PC-9 (cell line): Measurements from ENCODE around the gene TRAPPC11.

Experiments
- EZH2 ChIP-seq: fragments of 200-600 bp; sonication (generic); IDR thresholded peaks from 2 replicates; pipeline ENCODE4 v1.8.0; 2017; ENCODE audit warnings: antibody characterized with exemption, low read depth
- TF ChIP-seq, protein P1 (sequence below): fragments of 200-600 bp; sonication (generic); conservative IDR thresholded peaks from 2 replicates; pipeline ENCODE4 v1.6.1; 2017; ENCODE audit warnings: mixed run types, antibody characterized with exemption, mild to moderate bottlenecking, moderate library complexity

DNA sequence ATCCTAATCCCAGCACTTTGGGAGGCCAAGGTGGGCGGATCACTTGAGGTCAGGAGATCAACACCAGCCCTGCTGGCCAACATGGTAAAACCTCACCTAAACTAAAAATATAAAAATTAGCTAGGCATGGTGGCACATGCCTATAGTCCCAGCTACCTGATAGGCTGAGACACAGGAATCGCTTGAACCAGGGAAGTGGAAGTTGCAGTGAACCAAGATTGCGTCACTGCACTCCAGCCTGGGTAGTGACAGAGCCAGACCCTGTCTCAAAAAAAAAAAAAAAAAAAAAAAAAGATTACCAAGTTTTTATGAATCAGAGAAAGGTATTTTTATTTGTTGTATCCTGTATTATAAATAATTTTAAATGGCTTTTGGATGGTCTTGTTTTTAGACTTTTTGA is 15.1 kb downstream of the TRAPPC11 start:
- no peak for TF ChIP-seq EZH2
- TF ChIP-seq, protein P1, sequence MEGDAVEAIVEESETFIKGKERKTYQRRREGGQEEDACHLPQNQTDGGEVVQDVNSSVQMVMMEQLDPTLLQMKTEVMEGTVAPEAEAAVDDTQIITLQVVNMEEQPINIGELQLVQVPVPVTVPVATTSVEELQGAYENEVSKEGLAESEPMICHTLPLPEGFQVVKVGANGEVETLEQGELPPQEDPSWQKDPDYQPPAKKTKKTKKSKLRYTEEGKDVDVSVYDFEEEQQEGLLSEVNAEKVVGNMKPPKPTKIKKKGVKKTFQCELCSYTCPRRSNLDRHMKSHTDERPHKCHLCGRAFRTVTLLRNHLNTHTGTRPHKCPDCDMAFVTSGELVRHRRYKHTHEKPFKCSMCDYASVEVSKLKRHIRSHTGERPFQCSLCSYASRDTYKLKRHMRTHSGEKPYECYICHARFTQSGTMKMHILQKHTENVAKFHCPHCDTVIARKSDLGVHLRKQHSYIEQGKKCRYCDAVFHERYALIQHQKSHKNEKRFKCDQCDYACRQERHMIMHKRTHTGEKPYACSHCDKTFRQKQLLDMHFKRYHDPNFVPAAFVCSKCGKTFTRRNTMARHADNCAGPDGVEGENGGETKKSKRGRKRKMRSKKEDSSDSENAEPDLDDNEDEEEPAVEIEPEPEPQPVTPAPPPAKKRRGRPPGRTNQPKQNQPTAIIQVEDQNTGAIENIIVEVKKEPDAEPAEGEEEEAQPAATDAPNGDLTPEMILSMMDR, result no peak
